ENCODE results near the gene IL23A.

- TF ChIP-seq CTCF (IDR thresholded peaks at IDR 0.05) (no peak), TCF7L2 (IDR thresholded peaks at IDR 0.05; ENCODE audit: low read depth, low read length) (no peak)
Measured at GRCh38 chr12:56362130-56363059, 23.7 kb downstream of the IL23A start, which contains the start of gene APOF.
